B cell (primary cell): ENCODE measurements around the gene MAD1L1.

ENCODE experiments used
- EZH2 ChIP-seq: IDR thresholded peaks from 2 replicates; pipeline ENCODE4 v1.6.1; 2012; ENCODE audit warnings: borderline replicate concordance, low read depth, mild to moderate bottlenecking, moderate library complexity, low read length; ENCODE audit not compliant: insufficient read depth, poor library complexity, severe bottlenecking
- TF ChIP-seq, protein P1 (sequence below): fragments of 200-600 bp; IDR thresholded peaks from one replicate; pipeline ENCODE4 v1.8.0; 2022; ENCODE audit warnings: antibody characterized with exemption, mild to moderate bottlenecking

DNA sequence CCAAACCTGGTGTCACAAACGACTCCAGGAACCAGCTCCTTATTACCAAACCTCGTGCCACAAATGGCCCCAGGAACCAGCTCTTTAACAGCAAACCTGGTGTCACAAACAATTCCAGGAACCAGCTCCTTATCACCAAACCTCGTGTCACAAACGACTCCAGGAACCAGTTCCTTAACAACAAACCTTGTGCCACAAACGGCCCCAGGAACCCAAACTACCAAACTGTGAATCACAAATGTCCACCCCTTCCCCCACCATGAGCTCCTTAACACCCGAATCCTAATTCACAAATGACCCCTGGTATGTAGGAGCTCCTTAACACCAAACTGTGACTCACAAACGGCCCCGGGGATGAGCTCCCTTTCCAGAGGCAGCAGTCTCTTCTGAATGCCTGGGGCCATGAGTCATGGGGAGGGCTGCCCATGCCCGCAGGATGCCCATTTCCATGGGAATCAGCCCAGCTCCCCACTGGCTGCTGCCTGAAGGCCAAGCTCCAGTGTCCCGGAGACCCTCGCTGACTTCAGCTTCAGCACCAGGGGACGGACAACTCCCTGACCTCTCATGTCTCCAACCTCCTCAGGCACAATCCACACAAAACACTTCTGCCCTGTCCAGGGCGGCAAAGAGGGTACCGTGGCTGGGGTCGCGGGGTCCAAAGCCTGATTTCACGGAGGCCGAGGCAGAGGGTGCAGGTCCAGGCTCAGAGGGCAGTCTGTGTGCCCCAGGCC lies 349.5 kb downstream of the MAD1L1 start:
- TF ChIP-seq, protein P1, sequence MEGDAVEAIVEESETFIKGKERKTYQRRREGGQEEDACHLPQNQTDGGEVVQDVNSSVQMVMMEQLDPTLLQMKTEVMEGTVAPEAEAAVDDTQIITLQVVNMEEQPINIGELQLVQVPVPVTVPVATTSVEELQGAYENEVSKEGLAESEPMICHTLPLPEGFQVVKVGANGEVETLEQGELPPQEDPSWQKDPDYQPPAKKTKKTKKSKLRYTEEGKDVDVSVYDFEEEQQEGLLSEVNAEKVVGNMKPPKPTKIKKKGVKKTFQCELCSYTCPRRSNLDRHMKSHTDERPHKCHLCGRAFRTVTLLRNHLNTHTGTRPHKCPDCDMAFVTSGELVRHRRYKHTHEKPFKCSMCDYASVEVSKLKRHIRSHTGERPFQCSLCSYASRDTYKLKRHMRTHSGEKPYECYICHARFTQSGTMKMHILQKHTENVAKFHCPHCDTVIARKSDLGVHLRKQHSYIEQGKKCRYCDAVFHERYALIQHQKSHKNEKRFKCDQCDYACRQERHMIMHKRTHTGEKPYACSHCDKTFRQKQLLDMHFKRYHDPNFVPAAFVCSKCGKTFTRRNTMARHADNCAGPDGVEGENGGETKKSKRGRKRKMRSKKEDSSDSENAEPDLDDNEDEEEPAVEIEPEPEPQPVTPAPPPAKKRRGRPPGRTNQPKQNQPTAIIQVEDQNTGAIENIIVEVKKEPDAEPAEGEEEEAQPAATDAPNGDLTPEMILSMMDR = no peak
- no peak for TF ChIP-seq EZH2
